NCI-H345 treated with DMSO at 0.1 percent for 48 hours (cell line): ENCODE data around the gene BTNL2.
"Not testable (repeated sequence)": the region's sequence is repeated elsewhere in the genome, so short reads cannot be mapped to it uniquely, and the experiment has no call there.

Source experiments
- DNase-seq: peaks from one replicate; lab custom pipeline; 2025; ENCODE audit not compliant: unreplicated experiment; lab: John Stamatoyannopoulos, UW

BTNL2 gene

GRCh38 chr6:32406857-32407256 is at the start of gene BTNL2:
TSS of gene BTNL2 (minus strand) at chr6:32407181. CDS start at chr6:32407123, 58 bp downstream.
- DNase-seq = no peak

GRCh38 chr6:32449088-32449736 is 42.2 kb upstream of the BTNL2 start:
- no peak for DNase-seq

- no peak for DNase-seq
These were observed 41.0 kb upstream of the BTNL2 start for GRCh38 chr6:32447932-32448331.

GRCh38 chr6:32445321-32445854 is 38.4 kb upstream of the BTNL2 start:
- no peak for DNase-seq

- DNase-seq = no peak
These were observed 37.5 kb upstream of the BTNL2 start for GRCh38 chr6:32444433-32444832.

GRCh38 chr6:32442977-32443552 is 36.1 kb upstream of the BTNL2 start:
- DNase-seq = no peak

- no peak for DNase-seq
These were observed 35.3 kb upstream of the BTNL2 start for GRCh38 chr6:32442243-32442667.

- DNase-seq = no peak
These were observed 32.7 kb upstream of the BTNL2 start, which contains the start of gene HLA-DRA for GRCh38 chr6:32439602-32440214. TSS of gene HLA-DRA (plus strand) at chr6:32439887. CDS start at chr6:32439951, 64 bp downstream.

GRCh38 chr6:32439139-32439538 is 32.2 kb upstream of the BTNL2 start:
- DNase-seq = no peak

- DNase-seq = no peak
These were observed 30.2 kb upstream of the BTNL2 start for GRCh38 chr6:32436995-32437836.

- no peak for DNase-seq
These were observed 29.2 kb upstream of the BTNL2 start for GRCh38 chr6:32436186-32436585.

GRCh38 chr6:32433950-32434349 is 27.0 kb upstream of the BTNL2 start:
- not testable (repeated sequence) for DNase-seq

- no peak for DNase-seq
These were observed 25.1 kb upstream of the BTNL2 start for GRCh38 chr6:32432050-32432450.

GRCh38 chr6:32431142-32431541 is 24.2 kb upstream of the BTNL2 start:
- DNase-seq = no peak

- DNase-seq = no peak
These were observed 23.2 kb upstream of the BTNL2 start for GRCh38 chr6:32430179-32430578.

GRCh38 chr6:32427934-32428474 is 21.0 kb upstream of the BTNL2 start:
- no peak for DNase-seq

GRCh38 chr6:32427218-32427617 is 20.2 kb upstream of the BTNL2 start:
- DNase-seq = no peak

- DNase-seq = no peak
These were observed 19.4 kb upstream of the BTNL2 start for GRCh38 chr6:32426338-32426737.

GRCh38 chr6:32424589-32425300 is 17.8 kb upstream of the BTNL2 start:
- no peak for DNase-seq

GRCh38 chr6:32416036-32416435 is 9.1 kb upstream of the BTNL2 start:
- DNase-seq = no peak
